Osteoblast (primary cell): ENCODE measurements around the gene BICD2. TPM values are rescaled to one million over a fixed set of nuclear protein-coding genes. Genes with fewer than 3 reads are reported as not detected.

ENCODE experiments used
- DNase-seq: peaks from one replicate; pipeline ENCODE4 v3.0.0; 2011; ENCODE audit warnings: low spot score, mixed read lengths; ENCODE audit not compliant: insufficient read length; ENCODE audit errors: missing footprints
- H2AFZ ChIP-seq: 2 replicates; pipeline ENCODE4 v1.6.0; 2011; ENCODE audit warnings: mild to moderate bottlenecking, low read length
- H3K27ac ChIP-seq: 2 replicates; pipeline ENCODE4 v1.5.1; 2011; ENCODE audit warnings: mild to moderate bottlenecking, low read depth, low read length, moderate library complexity
- H3K27me3 ChIP-seq: 2 replicates; pipeline ENCODE4 v1.6.0; 2012; ENCODE audit warnings: mild to moderate bottlenecking, control low read depth, inconsistent platforms, low read length, moderate library complexity; ENCODE audit not compliant: insufficient read depth
- H3K36me3 ChIP-seq: 2 replicates; pipeline ENCODE4 v1.5.1; 2011; ENCODE audit warnings: mild to moderate bottlenecking, low read length, control low read depth, moderate library complexity; ENCODE audit not compliant: insufficient read depth
- H3K4me1 ChIP-seq: 2 replicates; pipeline ENCODE4 v1.5.1; 2011; ENCODE audit warnings: mild to moderate bottlenecking, low read length, control low read depth, moderate library complexity; ENCODE audit not compliant: insufficient read depth
- H3K4me2 ChIP-seq: 2 replicates; pipeline ENCODE4 v1.6.0; 2011; ENCODE audit warnings: mild to moderate bottlenecking, low read length; ENCODE audit not compliant: insufficient read depth
- H3K4me3 ChIP-seq: fragments of 200-600 bp; sonication (generic); 3 replicates; pipeline ENCODE4 v1.5.1; 2012; ENCODE audit warnings: mild to moderate bottlenecking, low read length, inconsistent platforms; ENCODE audit not compliant: insufficient read depth
- H3K79me2 ChIP-seq: 2 replicates; pipeline ENCODE4 v1.6.0; 2012; ENCODE audit warnings: mild to moderate bottlenecking, low read length, control low read depth, inconsistent platforms; ENCODE audit not compliant: insufficient read depth
- H3K9me3 ChIP-seq: 2 replicates; pipeline ENCODE4 v1.5.1; 2011; ENCODE audit warnings: low read depth, low read length, control low read depth
- H4K20me1 ChIP-seq: 2 replicates; pipeline ENCODE4 v1.6.0; 2012; ENCODE audit warnings: mild to moderate bottlenecking, low read length, control low read depth; ENCODE audit not compliant: insufficient read depth
- CTCF ChIP-seq: IDR thresholded peaks from 2 replicates; pipeline ENCODE4 v1.5.1; 2011; ENCODE audit warnings: mild to moderate bottlenecking, low read depth, low read length, moderate library complexity; ENCODE audit errors: extremely low read depth
- total RNA-seq: library from RNA; depleted of rRNA; stranded (reverse); fragments of >200 nt; gene quantifications from 2 replicates; pipeline ENCODE4 v1.2.3, GENCODE V29; 2012

BICD2 gene
- total RNA-seq, 1 donor: 31.8 TPM

GRCh38 chr9:92730897-92731296 lies 33.7 kb downstream of the BICD2 start:
- H3K36me3 ChIP-seq: peaks cover under 1% of the 10 kb centered on the region
- no peaks in the 10 kb centered on the region for H3K4me1 ChIP-seq
- no peak overlapping the region for H3K27ac ChIP-seq
- no peak for DNase-seq
- no peaks in the 10 kb centered on the region for H3K9me3 ChIP-seq
- no peak for TF ChIP-seq CTCF
- H3K4me3 ChIP-seq: no peak overlapping the region
- H2AFZ ChIP-seq: no peak overlapping the region
- no peak overlapping the region for H3K4me2 ChIP-seq
- peaks cover 86% of the 10 kb centered on the region for H3K79me2 ChIP-seq
- H3K27me3 ChIP-seq: no peaks in the 10 kb centered on the region
- H4K20me1 ChIP-seq: peaks cover 48% of the 10 kb centered on the region

- Histone ChIP-seq H3K4me2 (no peak overlapping the region), H2AFZ (no peak overlapping the region), H4K20me1 (peaks cover 45% of the 10 kb centered on the region)
These were observed 34.9 kb downstream of the BICD2 start for GRCh38 chr9:92729735-92730155.

GRCh38 chr9:92728831-92729734 lies 35.5 kb downstream of the BICD2 start:
- Histone ChIP-seq H3K4me3 (no peak overlapping the region), H2AFZ (no peak overlapping the region), H4K20me1 (peaks cover 45% of the 10 kb centered on the region), H3K79me2 (peaks cover 86% of the 10 kb centered on the region), H3K27me3 (no peaks in the 10 kb centered on the region), H3K27ac (no peak overlapping the region), H3K9me3 (no peaks in the 10 kb centered on the region), H3K36me3 (peaks cover 3% of the 10 kb centered on the region), H3K4me2 (no peak overlapping the region), H3K4me1 (no peaks in the 10 kb centered on the region)
- TF ChIP-seq CTCF: peak; percentile 37
- DNase-seq: peak; percentile 68

More at GRCh38 chr9:92729735-92730155, 34.9 kb downstream of the BICD2 start:
- Histone ChIP-seq H3K9me3 (no peaks in the 10 kb centered on the region), H3K4me3 (no peak overlapping the region), H3K4me1 (no peaks in the 10 kb centered on the region), H3K36me3 (peaks cover 3% of the 10 kb centered on the region), H3K27ac (no peak overlapping the region), H3K79me2 (peaks cover 86% of the 10 kb centered on the region), H3K27me3 (no peaks in the 10 kb centered on the region)
- DNase-seq: peak; percentile 21
- TF ChIP-seq CTCF: no peak
